ENCODE results near the gene INA.

- TF ChIP-seq CTCF (IDR thresholded peaks at IDR 0.05; ENCODE audit: insufficient read depth, low read depth, low read length) = no peak
- TF ChIP-seq EZH2 (IDR thresholded peaks at IDR 0.05; ENCODE audit: insufficient read depth, low read length) = no peak
Observed at GRCh38 chr10:103254538-103255325, 22.2 kb upstream of the INA start.
